NB4 (cell line): ENCODE results near the gene MTFMT.
"Not testable (repeated sequence)": the region's sequence is repeated elsewhere in the genome, so short reads cannot be mapped to it uniquely, and the experiment has no call there.

Experiments used
- DNase-seq: peaks from one replicate; pipeline ENCODE4 v3.0.0; 2010; ENCODE audit warnings: low read depth
- H3K4me3 ChIP-seq: one replicate; pipeline ENCODE4 v1.5.1; 2011; ENCODE audit warnings: mild to moderate bottlenecking, low read depth, low read length, moderate library complexity
- MYC ChIP-seq: IDR thresholded peaks from 2 replicates; pipeline ENCODE4 v1.6.1; 2011; ENCODE audit warnings: low read depth, low read length
- POLR2A ChIP-seq: IDR thresholded peaks from 2 replicates; pipeline ENCODE4 v1.6.1; 2011; ENCODE audit warnings: mild to moderate bottlenecking; ENCODE audit not compliant: insufficient read length; ENCODE audit errors: extremely low read depth
- TF ChIP-seq, protein P1 (sequence below): IDR thresholded peaks from one replicate; pipeline ENCODE4 v1.5.1; 2012; ENCODE audit warnings: low read depth, low read length
- TF ChIP-seq, protein P2 (sequence below): IDR thresholded peaks from 2 replicates; pipeline ENCODE4 v1.6.1; 2011; ENCODE audit warnings: low read depth, low read length

The MTFMT gene

GRCh38 chr15:65028921-65029735 lies at the start of gene MTFMT:
TSS of gene MTFMT (minus strand) at chr15:65029639. CDS start at chr15:65029613, 26 bp downstream.
- peak within 1 kb of the TSS; percentile 92 for H3K4me3 ChIP-seq
- TF ChIP-seq POLR2A: peak; percentile 98
- TF ChIP-seq, protein P1, sequence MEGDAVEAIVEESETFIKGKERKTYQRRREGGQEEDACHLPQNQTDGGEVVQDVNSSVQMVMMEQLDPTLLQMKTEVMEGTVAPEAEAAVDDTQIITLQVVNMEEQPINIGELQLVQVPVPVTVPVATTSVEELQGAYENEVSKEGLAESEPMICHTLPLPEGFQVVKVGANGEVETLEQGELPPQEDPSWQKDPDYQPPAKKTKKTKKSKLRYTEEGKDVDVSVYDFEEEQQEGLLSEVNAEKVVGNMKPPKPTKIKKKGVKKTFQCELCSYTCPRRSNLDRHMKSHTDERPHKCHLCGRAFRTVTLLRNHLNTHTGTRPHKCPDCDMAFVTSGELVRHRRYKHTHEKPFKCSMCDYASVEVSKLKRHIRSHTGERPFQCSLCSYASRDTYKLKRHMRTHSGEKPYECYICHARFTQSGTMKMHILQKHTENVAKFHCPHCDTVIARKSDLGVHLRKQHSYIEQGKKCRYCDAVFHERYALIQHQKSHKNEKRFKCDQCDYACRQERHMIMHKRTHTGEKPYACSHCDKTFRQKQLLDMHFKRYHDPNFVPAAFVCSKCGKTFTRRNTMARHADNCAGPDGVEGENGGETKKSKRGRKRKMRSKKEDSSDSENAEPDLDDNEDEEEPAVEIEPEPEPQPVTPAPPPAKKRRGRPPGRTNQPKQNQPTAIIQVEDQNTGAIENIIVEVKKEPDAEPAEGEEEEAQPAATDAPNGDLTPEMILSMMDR: no peak
- peak; percentile 88 for DNase-seq

- peak; percentile 42 for DNase-seq
These were observed 48.5 kb upstream of the MTFMT start for GRCh38 chr15:65077981-65078352.

DNA sequence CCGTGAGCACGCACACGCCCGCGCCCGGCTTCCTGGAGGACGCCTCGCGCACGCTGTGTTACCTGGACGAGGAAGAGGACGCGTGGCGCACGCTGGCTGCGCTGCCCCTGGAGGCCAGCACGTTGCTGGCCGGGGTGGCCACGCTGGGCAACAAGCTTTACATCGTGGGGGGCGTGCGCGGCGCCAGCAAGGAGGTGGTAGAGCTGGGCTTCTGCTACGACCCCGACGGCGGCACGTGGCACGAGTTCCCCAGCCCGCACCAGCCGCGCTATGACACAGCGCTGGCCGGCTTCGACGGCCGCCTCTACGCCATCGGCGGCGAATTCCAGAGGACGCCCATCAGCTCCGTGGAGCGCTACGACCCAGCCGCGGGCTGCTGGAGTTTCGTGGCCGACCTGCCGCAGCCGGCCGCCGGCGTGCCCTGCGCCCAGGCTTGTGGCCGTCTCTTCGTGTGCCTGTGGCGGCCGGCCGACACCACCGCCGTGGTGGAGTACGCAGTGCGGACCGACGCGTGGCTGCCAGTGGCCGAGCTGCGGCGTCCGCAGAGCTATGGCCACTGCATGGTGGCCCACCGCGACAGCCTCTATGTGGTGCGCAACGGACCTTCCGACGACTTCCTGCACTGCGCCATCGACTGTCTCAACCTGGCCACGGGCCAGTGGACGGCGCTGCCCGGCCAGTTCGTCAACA lies 48.0 kb upstream of the MTFMT start:
- no peak for TF ChIP-seq POLR2A
- TF ChIP-seq, protein P1: no peak
- TF ChIP-seq MYC: no peak
- TF ChIP-seq, protein P2, sequence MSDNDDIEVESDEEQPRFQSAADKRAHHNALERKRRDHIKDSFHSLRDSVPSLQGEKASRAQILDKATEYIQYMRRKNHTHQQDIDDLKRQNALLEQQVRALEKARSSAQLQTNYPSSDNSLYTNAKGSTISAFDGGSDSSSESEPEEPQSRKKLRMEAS: no peak
- no peak overlapping the region for H3K4me3 ChIP-seq
- DNase-seq: no peak

More at GRCh38 chr15:65077981-65078352, 48.5 kb upstream of the MTFMT start:
- no peak overlapping the region for H3K4me3 ChIP-seq
- TF ChIP-seq, protein P2: no peak
- TF ChIP-seq MYC (no peak), POLR2A (no peak)
- TF ChIP-seq, protein P1: no peak

DNA sequence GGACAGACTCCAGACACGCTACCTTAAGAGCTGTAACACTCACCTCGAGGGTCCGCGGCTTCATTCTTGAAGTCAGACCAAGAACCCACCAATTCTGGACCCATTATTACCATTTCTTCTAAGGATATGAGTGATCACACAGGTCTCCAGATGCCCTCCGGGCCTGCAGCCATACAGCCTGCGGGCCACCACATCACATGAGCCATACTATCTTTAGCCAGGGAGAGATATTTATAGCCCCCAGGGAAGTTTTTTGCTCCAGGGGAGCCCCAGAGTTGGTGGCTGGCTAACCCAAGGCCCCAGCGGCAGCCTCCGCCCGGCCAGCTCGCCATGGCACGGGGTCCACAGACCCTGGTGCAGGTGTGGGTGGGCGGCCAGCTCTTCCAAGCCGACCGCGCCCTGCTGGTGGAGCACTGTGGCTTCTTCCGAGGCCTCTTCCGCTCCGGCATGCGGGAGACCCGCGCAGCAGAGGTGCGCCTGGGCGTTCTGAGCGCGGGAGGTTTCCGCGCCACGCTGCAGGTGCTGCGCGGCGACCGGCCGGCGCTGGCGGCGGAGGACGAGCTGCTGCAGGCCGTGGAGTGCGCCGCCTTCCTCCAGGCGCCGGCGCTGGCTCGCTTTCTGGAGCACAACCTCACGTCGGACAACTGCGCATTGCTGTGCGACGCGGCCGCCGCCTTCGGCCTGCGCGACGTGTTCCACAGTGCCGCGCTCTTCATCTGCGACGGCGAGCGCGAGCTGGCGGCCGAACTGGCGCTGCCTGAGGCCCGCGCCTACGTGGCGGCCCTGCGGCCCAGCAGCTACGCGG lies 47.2 kb upstream of the MTFMT start, which contains the start of gene KBTBD13:
Gene KBTBD13, plus strand, starts transcription at position 261 of the 805 bp plus-strand sequence. Its CDS starts 70 bp downstream, at position 331.
- TF ChIP-seq, protein P1: no peak
- no peak for TF ChIP-seq POLR2A
- no peak within 1 kb of the TSS for H3K4me3 ChIP-seq
- DNase-seq: no peak

GRCh38 chr15:65075607-65076395 lies 46.4 kb upstream of the MTFMT start:
- H3K4me3 ChIP-seq, DNase-seq: not testable (repeated sequence)

DNA sequence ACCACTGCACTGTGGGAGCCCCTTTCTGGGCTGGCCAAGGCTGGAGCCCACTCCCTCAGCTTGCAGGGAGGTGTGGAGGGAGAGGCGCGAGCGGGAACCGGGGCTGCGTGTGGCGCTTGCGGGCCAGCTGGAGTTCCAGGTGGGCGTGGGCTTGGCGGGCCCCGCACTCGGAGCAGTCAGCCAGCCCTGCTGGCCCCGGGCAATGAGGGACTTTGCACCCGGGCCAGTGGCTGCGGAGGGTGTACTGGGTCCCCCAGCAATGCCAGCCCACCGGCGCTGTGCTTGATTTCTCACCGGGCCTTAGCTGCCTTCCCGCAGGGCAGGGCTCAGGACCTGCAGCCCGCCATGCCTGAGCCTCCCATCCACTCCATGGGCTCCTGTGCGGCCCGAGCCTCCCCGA lies 45.5 kb upstream of the MTFMT start:
- H3K4me3 ChIP-seq, DNase-seq: not testable (repeated sequence)
